Nephron progenitor cell (in vitro differentiated cells): Measurements from ENCODE around the gene HEATR5B.

Source experiments
- DNase-seq: peaks from one replicate; pipeline ENCODE4 v3.0.0; 2021
- H3K27ac Mint-ChIP-seq: 2 replicates; pipeline ENCODE4 v1.8.0; 2021; ENCODE audit warnings: mild to moderate bottlenecking, moderate library complexity, mixed read lengths
- H3K27me3 Mint-ChIP-seq: 2 replicates; pipeline ENCODE4 v1.8.0; 2021; ENCODE audit warnings: mild to moderate bottlenecking, low read depth, mixed read lengths; ENCODE audit not compliant: poor library complexity
- H3K36me3 Mint-ChIP-seq: 2 replicates; pipeline ENCODE4 v1.8.0; 2021; ENCODE audit warnings: low read depth, mixed read lengths
- H3K4me1 Mint-ChIP-seq: 2 replicates; pipeline ENCODE4 v1.8.0; 2021; ENCODE audit warnings: mixed read lengths
- H3K4me3 Mint-ChIP-seq: 2 replicates; pipeline ENCODE4 v1.8.0; 2021; ENCODE audit warnings: mild to moderate bottlenecking, moderate library complexity, mixed read lengths
- H3K9me3 Mint-ChIP-seq: 2 replicates; pipeline ENCODE4 v1.8.0; 2021; ENCODE audit warnings: mild to moderate bottlenecking, moderate library complexity, mixed read lengths
- TF ChIP-seq, protein P1 (sequence below): fragments of 200-600 bp; sonication (generic); IDR thresholded peaks from 2 replicates; pipeline ENCODE4 v1.5.0; 2021; ENCODE audit warnings: antibody characterized with exemption

Gene HEATR5B

DNA sequence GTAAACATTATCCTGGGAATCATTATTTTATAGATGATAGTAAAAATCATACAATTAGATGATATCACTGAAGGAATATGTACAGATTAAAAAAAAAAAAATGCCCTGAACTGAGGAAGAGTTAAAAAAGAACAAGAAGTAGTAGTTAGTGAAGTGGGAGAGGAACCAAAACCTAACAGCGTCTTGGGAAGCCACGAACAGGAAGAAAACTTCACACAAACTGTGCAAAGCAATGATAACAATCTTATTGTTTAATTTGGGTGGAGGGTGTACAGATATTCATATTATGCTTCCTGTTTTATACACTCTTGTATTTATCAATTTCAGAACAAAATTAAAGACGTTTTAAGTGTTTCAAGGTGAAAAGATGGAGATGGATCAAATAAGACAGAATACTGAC, 3.5 kb downstream of the HEATR5B start:
- H3K36me3 Mint-ChIP-seq, result peaks cover 27% of the 10 kb centered on the region
- no peaks in the 10 kb centered on the region for H3K27me3 Mint-ChIP-seq
- H3K27ac Mint-ChIP-seq, result no peak overlapping the region
- no peaks in the 10 kb centered on the region for H3K9me3 Mint-ChIP-seq
- H3K4me3 Mint-ChIP-seq, result no peak overlapping the region
- H3K4me1 Mint-ChIP-seq, result peaks cover 5% of the 10 kb centered on the region
- TF ChIP-seq, protein P1, sequence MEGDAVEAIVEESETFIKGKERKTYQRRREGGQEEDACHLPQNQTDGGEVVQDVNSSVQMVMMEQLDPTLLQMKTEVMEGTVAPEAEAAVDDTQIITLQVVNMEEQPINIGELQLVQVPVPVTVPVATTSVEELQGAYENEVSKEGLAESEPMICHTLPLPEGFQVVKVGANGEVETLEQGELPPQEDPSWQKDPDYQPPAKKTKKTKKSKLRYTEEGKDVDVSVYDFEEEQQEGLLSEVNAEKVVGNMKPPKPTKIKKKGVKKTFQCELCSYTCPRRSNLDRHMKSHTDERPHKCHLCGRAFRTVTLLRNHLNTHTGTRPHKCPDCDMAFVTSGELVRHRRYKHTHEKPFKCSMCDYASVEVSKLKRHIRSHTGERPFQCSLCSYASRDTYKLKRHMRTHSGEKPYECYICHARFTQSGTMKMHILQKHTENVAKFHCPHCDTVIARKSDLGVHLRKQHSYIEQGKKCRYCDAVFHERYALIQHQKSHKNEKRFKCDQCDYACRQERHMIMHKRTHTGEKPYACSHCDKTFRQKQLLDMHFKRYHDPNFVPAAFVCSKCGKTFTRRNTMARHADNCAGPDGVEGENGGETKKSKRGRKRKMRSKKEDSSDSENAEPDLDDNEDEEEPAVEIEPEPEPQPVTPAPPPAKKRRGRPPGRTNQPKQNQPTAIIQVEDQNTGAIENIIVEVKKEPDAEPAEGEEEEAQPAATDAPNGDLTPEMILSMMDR, result no peak
- DNase-seq, result no peak

DNA sequence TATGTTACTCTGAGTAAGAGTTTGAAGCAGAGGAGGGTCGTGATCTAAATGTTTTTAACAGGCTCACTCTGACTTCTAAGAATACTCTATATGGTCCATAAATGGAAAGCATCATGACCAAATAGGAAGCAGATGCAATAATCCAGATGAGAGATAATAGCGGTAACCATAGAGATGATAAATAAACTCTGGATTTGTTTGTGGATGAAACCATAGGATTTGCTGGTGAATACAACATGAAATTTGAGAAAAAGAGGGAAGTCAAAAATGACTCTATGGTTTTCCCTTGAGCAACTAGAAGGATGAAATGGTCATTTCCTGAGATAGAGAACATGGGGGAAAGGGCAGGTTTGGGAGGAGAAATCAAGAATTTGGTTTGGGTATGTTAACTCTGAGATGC, 3.9 kb downstream of the HEATR5B start:
- Mint-ChIP-seq H3K9me3 (no peaks in the 10 kb centered on the region), H3K4me1 (peaks cover 5% of the 10 kb centered on the region), H3K4me3 (no peak overlapping the region), H3K36me3 (peaks cover 31% of the 10 kb centered on the region), H3K27ac (no peak overlapping the region), H3K27me3 (no peaks in the 10 kb centered on the region)
- DNase-seq, result no peak
- TF ChIP-seq, protein P1, result no peak

DNA sequence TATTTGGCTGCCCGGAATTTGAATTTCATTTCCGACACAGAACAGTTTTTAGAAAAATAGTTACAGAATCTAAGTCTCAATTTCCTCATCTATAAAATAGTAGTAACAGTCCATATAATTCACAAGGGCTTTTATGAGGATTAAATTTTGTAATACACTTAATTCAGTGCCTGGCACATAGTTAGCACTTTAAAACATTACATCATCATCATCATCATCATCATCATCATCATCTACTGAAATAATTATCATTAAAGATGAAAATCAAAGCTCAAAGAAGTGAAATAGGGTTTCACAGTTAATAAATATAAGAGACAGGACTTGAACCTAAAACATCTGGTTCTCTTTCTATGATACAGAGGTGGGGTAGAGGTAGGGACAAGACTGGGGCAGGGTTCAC, 13.2 kb downstream of the HEATR5B start:
- no peak overlapping the region for H3K4me3 Mint-ChIP-seq
- TF ChIP-seq, protein P1, result no peak
- peaks cover under 1% of the 10 kb centered on the region for H3K4me1 Mint-ChIP-seq
- no peak overlapping the region for H3K27ac Mint-ChIP-seq
- H3K9me3 Mint-ChIP-seq, result peaks cover 4% of the 10 kb centered on the region
- DNase-seq, result no peak
- peaks cover 45% of the 10 kb centered on the region for H3K36me3 Mint-ChIP-seq
- no peaks in the 10 kb centered on the region for H3K27me3 Mint-ChIP-seq

DNA sequence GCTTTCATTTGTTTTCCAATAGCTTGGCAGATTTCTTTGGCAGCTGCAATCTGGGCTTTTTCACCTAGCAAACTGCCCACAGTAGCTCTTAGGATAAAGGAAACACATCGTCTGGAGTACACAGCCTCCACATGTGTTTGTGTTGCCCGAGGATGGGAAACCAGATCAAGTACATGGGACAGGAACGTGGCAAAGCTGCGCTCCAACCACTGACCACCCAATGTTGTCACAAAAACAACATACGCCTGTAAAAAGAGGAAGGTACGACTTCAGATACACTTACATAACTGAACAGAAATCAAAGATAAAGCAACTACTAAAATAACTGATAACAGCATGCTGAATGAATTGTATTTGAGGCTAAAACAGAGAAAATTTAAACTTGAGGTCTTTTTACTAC, 15.5 kb downstream of the HEATR5B start:
- Mint-ChIP-seq H3K27me3 (no peaks in the 10 kb centered on the region), H3K4me1 (no peaks in the 10 kb centered on the region), H3K36me3 (peaks cover 29% of the 10 kb centered on the region), H3K9me3 (peaks cover 1% of the 10 kb centered on the region), H3K27ac (peak overlapping the region; percentile 81), H3K4me3 (no peak overlapping the region)
- TF ChIP-seq, protein P1, result no peak
- DNase-seq, result no peak

DNA sequence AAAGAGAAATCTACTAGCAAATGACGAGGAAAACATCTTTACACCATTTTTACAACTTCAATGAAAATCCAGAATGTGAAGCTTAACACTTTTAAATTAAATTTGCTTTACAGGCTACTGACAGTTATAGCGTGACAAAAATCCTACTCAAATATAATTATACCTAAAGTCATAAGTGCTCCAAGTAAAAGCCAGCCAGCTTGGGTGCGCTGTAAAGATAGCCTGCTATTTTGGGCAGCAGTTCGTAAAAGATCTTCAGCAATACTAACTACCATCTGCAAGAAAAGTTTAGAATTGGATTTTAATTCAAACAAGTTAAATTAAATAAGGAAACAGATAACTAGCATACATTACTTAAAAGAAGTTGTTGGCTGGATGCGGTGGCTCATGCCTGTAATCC, 22.4 kb downstream of the HEATR5B start:
- Mint-ChIP-seq H3K27ac (no peak overlapping the region), H3K9me3 (no peaks in the 10 kb centered on the region), H3K36me3 (peaks cover 24% of the 10 kb centered on the region), H3K4me1 (no peaks in the 10 kb centered on the region), H3K27me3 (no peaks in the 10 kb centered on the region), H3K4me3 (no peak overlapping the region)
- TF ChIP-seq, protein P1, result no peak
- DNase-seq, result no peak

DNA sequence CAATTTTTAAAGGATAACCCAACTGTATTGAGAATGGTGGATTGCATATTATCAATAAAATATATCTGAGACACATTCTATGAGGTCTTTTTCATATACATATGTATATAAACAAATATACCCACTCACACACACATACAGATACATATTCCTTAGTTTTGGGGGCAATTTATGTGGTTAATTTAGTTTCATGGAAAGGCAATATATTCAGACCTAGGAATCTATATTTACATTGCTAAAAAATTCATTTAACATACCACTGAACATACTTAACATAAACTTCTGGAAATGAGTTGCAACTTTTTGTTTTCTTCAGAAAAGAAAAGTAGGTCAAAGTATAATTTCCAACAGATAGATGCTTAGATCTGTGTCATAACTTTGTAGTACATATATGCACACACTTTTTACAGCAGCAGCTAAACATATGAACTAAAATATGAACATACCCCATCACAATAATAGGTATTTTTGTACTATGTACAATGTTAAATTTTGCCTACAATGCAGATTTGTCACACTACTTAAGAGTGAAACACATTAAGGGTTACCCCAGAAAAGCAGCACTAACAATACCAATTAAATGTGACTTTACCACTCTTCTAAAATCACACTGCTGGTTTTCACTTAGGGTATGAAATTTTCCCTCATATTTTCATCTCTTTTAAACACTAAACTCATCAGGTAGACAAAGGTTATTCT, 23.0 kb downstream of the HEATR5B start:
- Mint-ChIP-seq H3K4me3 (no peak overlapping the region), H3K27me3 (no peaks in the 10 kb centered on the region), H3K27ac (no peak overlapping the region), H3K36me3 (peaks cover 31% of the 10 kb centered on the region), H3K9me3 (no peaks in the 10 kb centered on the region), H3K4me1 (no peaks in the 10 kb centered on the region)
- TF ChIP-seq, protein P1, result no peak
- DNase-seq, result no peak
